Activated naive CD4-positive, alpha-beta T cell (primary cell): Measurements from ENCODE around the gene ITPRIPL2.

Source experiments
- DNase-seq, 4 experiments: peaks; one replicate each; lab custom pipeline; 2025; lab: John Stamatoyannopoulos, UW

ITPRIPL2 gene

DNA sequence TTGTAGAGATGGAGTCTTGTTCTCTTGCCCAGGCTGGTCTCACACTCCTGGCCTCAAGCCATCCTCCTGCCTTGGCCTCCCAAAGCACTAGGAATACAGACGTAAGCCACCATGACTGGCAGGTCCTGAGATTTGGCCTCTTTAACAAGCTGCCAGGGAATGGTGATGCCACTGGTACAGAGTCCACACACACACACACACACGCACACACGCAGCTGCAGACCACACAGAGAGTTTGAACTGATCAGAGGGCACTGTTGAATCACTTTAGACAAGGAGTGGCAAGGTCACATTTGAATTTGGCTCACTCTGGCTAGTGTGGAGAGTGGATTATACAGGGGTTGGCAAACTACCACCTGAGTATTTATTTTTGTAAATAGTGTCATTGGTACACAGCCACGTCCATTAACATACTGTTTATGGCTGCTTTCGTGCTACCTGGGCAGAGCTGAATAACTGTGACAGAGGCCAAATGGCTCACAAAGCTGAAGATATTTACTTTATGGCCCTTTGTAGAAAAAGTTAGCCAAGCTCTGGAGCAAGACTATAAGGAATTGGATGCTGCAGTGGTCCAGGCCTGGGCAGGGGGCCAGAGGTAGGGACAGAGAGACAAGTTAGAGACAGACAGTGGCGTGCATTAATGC lies 9.9 kb downstream of the ITPRIPL2 start:
- DNase-seq = no peak

- no peak for DNase-seq
These were observed 12.5 kb downstream of the ITPRIPL2 start for GRCh38 chr16:19126300-19126699.

- no peak for DNase-seq
These were observed 13.4 kb downstream of the ITPRIPL2 start for GRCh38 chr16:19127205-19127604.

- no peak for DNase-seq
These were observed 13.9 kb downstream of the ITPRIPL2 start for GRCh38 chr16:19127674-19128131.

GRCh38 chr16:19128454-19129200 lies 14.9 kb downstream of the ITPRIPL2 start:
- no peak for DNase-seq

DNA sequence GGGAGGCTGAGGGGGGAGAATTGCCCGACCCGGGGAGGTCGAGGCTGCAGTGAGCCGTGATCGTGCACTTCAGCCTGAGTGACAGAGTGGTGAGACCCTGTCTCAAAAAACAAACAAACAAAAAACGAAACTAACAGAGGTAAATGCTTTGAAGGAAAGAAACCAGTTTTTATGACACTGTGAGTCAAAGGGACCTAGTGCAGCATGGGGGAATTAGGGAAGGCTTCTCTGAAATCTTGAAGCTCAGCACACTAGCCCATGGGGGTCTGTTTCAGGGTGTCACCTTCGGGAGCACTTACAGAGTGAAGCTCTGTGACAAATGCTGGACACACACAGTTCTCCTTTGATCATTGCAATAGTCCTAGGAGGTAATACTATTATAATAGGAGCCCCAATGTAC lies 16.6 kb downstream of the ITPRIPL2 start:
- no peak for DNase-seq

GRCh38 chr16:19130852-19131824 lies 17.4 kb downstream of the ITPRIPL2 start:
- no peak for DNase-seq

DNA sequence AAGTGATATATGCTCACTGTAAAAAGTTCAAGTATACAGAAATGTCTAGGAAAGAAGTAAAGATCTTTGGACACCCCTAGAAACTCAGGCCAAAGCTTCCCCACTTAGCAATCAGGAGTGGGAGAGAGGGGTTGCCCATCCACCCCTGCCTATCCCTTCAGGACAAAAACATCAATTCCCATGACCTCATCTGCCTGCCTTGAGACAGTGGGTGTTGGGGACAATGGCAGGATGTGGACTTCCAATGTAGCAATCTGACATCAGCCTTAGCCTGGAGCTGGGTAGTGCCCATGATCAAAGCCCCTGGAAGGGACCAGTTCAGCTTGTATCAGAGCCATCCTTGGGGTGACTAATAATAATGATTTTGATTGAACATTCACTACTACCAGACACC lies 18.1 kb downstream of the ITPRIPL2 start:
- no peak for DNase-seq

DNA sequence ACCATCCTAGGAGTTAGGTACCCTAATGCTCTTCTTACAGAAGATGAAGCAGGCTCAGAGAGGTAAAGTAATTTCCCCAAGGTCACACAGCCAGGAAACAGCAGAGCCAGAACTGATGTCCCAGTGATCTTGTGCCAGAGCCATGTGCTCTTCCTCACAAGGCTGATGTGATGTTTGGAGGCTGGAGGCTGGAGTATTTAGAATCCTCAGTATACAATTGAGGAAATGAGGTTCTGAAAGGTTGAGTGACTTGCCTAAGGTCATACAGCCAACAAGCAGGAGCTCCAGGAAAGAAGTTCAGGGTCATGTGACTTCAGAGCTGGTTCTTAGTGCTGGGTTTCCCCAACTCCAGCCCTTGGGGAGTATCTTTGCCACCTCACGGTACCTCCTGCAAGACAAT lies 18.5 kb downstream of the ITPRIPL2 start:
- no peak for DNase-seq

GRCh38 chr16:19132898-19133297 lies 19.1 kb downstream of the ITPRIPL2 start:
- no peak for DNase-seq

- DNase-seq = no peak
These were observed 19.8 kb downstream of the ITPRIPL2 start for GRCh38 chr16:19133600-19133999.

- DNase-seq = no peak
These were observed 21.6 kb downstream of the ITPRIPL2 start for GRCh38 chr16:19135201-19135842.

DNA sequence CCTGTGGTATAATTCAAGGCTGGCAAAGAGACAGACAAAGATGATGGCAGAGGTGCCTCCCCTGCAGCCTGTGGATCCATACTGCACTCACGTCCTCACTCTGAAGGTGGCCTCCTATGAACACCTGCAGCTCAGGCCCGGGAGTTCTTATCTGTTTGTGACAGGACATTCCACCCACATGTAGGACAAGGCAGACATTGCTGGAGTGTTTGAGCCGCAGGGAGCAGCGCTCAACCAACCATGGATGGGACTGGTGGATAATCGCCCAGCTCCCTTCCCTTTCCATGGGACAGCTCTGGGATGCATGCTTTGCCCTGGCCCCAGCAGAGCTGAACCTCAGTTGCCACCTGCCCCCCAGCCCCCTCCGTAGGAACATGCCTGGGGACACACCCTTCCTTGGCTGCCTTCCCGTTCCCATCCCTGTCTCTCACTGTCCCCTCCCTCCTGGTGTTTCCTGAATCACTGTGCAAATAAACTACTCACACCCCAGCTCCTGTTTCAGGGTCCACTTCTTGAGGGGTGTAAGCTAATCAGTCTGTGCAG lies 22.2 kb downstream of the ITPRIPL2 start:
- no peak for DNase-seq

DNA sequence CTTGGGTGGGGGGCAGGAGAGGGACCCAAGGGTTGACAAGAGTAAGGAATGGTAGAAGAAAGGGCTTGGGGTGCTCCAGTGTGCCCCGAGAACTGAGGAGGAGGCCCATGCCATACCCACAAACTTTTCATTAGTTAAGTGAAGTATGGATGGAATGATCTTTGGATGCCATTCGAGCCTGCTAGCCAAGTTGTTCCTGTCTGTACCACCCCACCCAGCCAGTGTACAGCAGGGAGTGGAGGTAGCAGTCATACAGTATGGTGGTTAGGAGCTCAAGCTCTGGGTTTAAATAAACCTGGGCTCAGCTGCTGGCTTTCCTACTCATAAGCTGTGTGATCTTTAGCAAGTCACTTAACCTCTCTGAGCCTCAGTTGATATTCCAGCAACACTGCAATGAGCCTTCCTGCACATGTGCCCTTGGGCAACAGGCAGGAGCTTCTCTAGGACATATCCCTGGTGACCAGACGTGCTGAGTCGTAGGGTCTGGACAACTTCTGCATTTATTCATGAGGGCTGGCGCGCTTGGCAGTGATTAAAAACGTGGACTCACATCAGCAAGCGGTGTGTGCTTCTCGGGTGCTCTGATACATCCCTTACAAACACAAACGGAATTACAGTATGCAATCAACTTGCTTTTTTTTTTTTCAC lies 22.9 kb downstream of the ITPRIPL2 start:
- no peak for DNase-seq

DNA sequence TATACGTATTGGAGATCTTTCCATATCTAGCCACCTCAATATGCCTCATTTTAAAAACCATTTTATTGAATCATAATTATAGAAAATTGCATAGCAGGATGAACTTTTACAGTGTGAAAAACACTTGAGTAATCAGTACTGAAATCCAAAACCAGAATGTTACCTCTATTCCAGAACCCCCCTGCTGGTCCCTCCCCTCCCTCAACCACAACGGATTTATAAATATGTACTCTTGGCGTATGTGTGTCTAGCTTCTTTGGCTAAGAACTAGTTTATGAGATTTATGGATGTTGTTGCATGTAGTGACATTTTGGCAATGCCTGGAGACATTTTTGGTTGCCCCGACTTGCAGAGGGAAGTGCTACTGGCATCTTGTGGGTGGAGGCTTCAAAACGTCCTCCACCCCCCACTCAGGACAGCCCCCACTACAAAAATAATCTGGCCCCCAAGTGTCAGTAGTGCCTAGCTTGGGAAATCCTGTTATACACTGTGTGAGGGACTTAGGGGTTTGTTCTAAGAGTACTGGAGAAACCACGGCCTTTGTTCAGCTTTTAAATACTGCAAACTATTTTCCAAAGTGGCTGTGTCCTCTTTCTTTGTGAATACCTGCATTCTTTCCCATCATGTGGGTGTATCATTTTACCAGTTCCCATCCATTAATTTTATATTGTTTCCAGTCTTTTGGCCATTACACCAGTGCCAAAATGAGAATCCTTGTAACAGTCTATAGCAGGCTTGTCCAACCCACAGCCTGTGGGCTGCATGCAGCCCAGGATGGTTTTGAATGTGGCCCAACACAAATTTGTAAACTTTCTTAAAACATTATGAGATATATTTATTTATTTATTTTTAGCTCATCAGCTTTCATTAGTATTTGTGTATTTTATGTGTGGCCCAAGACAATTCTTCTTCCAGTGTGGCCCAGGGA lies 23.7 kb downstream of the ITPRIPL2 start:
- no peak for DNase-seq

- no peak for DNase-seq
These were observed 24.8 kb downstream of the ITPRIPL2 start for GRCh38 chr16:19138601-19139000.

GRCh38 chr16:19139436-19140091 lies 25.8 kb downstream of the ITPRIPL2 start:
- DNase-seq = no peak

DNA sequence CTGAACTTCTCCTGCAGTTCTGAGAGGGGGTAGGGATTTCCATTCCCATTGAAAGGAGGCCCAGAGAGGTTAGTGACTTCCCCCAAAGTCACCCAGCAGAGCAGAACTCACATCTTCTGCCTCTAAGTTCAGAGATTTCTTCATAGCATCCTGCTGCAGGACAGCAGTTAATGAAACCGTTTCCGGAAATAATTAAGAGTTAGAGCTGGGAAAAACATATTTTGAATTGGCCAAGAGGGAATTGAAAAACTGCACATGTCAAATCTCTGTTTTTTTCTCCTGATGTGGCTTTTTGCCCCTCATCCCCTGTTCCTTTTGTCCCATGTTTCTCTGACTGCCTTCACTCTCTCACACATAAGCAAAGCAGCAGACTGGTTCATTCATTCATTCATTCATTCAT lies 26.6 kb downstream of the ITPRIPL2 start:
- DNase-seq = no peak

DNA sequence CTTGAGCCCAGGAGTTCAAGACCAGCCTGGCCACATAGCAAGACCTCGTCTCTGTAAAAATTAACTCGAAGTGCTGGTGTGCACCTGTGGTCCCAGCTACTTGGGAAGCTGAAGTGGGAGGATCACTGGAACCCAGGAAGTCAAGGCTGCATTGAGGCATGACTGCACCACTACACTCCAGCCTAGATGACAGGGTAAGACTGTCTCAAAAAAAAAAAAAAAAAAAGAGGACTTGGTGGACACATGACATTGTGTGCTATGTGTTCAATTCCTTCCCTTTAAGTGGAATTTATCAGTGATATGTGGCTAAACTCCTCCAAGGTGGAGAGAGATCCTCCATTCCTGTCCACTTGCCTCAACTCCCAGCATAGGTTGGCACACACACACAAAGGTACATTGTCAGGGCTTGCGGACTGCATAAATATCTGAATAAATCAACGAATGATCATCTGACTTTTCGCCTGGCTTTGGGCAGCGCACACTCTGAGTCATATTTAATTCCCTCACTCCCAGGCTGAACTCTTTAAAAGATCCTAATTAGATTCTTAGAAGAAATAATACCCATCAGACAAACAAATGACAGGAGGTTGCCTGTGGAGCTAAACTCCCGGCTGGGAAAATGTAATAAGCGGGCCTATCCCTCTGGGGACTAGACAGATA lies 29.3 kb downstream of the ITPRIPL2 start:
- DNase-seq = no peak
